Mammary epithelial cell (primary cell): ENCODE data around the gene TMC4.

Experiments
- EZH2 ChIP-seq: IDR thresholded peaks from 2 replicates; pipeline ENCODE4 v1.6.1; 2012; ENCODE audit warnings: low read length, inconsistent platforms, borderline replicate concordance
- TF ChIP-seq, protein P1 (sequence below), 2 donors: IDR thresholded peaks in 1 of 2; conservative IDR thresholded peaks in 1 of 2; 2 replicates each; pipeline ENCODE4 v1.5.1; 2011 to 2012; ENCODE audit warnings: inconsistent platforms in 2 of 2, low read length in 2 of 2, mild to moderate bottlenecking in 2 of 2, control low read depth in 1 of 2, low read depth in 1 of 2; ENCODE audit not compliant: insufficient read depth in 1 of 2; ENCODE audit errors: extremely low read depth in 1 of 2

DNA sequence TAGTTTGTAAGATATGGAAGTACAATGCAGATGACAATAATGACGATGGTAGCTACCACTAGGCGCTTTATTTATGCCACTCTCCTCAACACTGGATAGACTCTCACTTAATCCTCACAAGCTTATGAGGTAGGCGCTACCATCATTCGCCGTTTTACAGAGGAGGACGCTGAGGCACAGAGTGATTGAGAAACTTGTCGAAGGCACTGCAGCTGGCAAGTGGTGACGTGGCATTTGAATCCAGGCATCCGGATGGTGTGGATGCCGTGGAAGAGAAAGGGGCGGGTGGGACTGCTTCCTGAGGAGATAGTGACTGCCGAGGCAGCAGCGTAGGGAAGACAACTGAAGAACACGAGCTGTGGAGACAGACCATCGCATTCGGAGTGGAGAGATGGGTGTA is 26.4 kb upstream of the TMC4 start:
- TF ChIP-seq, protein P1, sequence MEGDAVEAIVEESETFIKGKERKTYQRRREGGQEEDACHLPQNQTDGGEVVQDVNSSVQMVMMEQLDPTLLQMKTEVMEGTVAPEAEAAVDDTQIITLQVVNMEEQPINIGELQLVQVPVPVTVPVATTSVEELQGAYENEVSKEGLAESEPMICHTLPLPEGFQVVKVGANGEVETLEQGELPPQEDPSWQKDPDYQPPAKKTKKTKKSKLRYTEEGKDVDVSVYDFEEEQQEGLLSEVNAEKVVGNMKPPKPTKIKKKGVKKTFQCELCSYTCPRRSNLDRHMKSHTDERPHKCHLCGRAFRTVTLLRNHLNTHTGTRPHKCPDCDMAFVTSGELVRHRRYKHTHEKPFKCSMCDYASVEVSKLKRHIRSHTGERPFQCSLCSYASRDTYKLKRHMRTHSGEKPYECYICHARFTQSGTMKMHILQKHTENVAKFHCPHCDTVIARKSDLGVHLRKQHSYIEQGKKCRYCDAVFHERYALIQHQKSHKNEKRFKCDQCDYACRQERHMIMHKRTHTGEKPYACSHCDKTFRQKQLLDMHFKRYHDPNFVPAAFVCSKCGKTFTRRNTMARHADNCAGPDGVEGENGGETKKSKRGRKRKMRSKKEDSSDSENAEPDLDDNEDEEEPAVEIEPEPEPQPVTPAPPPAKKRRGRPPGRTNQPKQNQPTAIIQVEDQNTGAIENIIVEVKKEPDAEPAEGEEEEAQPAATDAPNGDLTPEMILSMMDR (conservative IDR thresholded peaks at IDR 0.05 in 1 of 2, IDR thresholded peaks at IDR 0.05 in 1 of 2; ENCODE audit: extremely low read depth in 1 of 2, insufficient read depth in 1 of 2, low read depth in 1 of 2, low read length in 2 of 2): no peak
- no peak for TF ChIP-seq EZH2
